ENCODE data around the gene TBC1D32.
"Not testable (repeated sequence)": the region's sequence is repeated elsewhere in the genome, so short reads cannot be mapped to it uniquely, and the experiment has no call there.

TBC1D32 gene, protein sequence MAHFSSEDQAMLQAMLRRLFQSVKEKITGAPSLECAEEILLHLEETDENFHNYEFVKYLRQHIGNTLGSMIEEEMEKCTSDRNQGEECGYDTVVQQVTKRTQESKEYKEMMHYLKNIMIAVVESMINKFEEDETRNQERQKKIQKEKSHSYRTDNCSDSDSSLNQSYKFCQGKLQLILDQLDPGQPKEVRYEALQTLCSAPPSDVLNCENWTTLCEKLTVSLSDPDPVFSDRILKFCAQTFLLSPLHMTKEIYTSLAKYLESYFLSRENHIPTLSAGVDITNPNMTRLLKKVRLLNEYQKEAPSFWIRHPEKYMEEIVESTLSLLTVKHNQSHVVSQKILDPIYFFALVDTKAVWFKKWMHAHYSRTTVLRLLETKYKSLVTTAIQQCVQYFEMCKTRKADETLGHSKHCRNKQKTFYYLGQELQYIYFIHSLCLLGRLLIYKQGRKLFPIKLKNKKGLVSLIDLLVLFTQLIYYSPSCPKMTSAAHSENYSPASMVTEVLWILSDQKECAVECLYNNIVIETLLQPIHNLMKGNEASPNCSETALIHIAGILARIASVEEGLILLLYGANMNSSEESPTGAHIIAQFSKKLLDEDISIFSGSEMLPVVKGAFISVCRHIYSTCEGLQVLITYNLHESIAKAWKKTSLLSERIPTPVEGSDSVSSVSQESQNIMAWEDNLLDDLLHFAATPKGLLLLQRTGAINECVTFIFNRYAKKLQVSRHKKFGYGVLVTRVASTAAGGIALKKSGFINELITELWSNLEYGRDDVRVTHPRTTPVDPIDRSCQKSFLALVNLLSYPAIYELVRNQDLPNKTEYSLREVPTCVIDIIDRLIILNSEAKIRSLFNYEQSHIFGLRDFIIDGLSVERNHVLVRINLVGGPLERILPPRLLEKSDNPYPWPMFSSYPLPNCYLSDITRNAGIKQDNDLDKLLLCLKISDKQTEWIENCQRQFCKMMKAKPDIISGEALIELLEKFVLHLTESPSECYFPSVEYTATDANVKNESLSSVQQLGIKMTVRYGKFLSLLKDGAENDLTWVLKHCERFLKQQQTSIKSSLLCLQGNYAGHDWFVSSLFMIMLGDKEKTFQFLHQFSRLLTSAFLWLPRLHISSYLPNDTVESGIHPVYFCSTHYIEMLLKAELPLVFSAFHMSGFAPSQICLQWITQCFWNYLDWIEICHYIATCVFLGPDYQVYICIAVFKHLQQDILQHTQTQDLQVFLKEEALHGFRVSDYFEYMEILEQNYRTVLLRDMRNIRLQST

DNA sequence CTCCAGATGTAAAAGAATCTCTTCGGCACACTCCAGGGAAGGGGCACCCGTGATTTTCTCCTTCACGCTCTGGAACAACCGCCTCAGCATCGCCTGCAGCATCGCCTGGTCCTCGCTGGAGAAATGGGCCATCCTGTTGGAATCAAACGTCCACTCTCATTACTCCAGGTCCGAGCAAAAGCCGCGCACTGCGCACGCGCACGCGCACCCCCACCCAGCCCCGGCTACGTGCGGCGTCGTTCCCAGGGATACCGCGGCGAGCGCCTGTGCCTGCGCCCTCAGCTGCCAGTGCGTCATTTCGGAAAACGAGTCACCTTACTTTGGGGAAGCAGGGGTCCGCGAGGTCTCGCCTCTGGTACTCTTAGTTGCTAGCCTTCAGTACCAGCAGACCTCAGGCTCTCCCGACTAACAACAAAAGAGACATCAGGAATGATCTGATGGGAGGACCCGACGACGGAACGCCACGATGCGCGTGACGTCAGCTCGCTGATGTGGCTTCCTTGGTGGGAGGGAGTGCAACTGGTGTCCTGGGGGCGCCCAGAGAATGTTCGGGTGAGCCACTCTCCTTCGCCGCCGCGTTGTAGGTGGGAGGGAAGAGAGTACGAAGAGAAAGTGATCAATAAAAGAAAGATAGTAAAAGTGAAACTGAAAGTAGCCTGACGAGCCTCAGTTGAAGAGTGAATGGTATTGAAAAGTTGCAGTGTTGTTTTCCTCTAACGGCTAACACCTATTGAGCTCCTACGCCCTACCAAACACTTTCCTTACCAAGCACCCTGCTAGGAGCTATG, at the start of gene TBC1D32:
TSS of gene TBC1D32 (minus strand) at position 182 of the 788 bp plus-strand sequence. CDS start at position 132, 50 bp downstream.
- DNase-seq: peak; percentile 71 to 98 (median 92)

DNA sequence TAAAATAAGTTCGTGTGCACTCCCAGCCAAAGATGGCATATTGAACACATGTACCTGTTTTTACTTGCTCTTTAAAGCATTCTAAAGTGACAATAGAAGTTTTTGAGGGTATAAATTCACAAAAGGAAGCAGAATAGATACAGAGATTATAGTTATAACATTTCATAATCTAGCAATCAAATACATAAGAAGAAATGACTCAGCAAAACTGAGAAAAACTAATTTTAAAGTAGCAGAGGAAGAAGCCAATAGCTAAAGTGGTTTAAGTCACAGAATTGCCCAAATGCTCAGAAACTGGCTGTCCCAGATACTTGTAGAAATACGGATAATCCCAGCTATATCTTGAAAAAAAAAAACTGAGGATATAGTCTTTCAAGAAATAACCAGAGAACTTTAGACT, 49.2 kb upstream of the TBC1D32 start:
- no peak for DNase-seq

GRCh38 chr6:121382467-121383121, 48.3 kb upstream of the TBC1D32 start:
- DNase-seq: no peak

GRCh38 chr6:121376411-121376810, 42.1 kb upstream of the TBC1D32 start:
- DNase-seq: no peak

DNA sequence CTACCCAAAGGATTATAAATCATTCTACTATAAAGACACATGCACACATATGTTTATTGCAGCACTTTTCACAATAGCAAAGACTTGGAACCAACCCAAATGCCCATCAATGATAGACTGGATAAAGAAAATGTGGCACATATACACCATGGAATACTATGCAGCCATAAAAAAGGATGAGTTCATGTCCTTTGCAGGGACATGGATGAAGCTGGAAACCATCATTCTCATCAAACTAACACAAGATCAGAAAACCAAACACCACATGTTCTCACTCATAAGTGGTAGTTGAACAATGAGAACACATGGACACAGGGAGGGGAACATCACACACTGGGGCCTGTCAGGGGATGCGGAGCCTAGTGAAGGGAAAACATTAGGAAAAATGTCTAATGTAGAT, 39.9 kb upstream of the TBC1D32 start:
- DNase-seq: not testable (repeated sequence)

DNA sequence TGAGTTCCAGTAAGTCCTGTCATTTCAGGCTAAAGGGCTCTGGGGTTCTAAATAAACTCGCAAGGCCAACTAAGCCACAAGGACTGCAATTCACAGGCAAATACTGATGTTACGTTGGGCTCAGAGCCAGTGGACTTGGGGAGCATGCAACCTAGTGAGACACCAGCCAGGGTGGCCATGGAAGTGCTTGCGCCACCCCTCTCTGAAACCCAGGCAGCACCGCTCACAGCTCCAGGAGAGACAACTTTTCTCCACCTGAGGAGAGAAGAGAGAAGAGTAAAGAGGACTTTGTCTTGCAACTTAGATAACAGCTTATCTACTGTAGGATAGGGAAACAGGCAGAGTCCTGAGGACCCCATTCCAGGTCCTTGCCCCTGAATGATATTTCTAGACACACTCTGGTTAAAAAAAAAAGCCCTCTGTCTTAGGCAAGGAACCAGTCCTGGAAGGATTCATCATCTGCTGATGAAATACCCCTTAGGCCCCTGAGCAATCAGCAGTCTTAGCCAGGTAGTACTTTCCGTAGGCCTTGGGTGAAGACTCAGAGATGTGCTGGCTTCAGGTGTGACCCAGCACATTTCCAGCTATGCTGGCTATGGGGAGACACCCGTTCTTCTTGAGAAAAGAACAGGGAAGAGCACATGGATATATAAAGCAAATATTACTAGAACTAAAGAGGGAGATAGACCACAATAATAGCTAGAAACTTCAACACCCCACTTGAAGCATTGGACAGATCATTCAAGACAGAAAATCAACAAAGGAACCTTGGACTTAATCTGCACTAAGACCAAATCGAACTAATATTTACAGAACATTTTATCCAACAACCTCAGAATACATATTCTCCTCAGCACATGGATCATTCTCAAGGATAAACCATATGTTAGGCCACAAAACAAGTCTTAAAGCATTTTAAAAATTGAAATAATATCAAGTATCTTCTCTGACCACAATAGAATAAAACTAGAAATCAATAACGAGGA, 31.5 kb upstream of the TBC1D32 start:
- no peak for DNase-seq

- DNase-seq: no peak
These were observed 22.3 kb upstream of the TBC1D32 start for GRCh38 chr6:121356575-121356974.

DNA sequence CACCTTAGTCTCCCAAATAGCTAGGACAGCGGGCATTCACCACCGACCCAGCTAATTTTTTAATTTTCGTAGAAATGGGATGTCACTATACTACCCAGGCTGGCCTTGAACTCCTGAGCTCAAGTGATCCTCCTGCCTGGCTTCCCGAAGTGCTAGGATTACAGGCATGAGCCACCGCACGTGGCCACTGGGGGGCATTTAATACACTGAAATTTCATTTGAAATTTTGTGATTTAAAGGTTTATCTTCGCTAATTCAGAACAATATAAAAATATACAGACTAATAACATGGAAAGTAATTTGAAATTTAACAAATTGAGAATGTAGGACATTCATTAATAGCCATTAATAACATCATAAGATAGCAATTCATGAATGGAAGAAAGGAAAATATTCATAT, 20.5 kb upstream of the TBC1D32 start:
- no peak for DNase-seq

DNA sequence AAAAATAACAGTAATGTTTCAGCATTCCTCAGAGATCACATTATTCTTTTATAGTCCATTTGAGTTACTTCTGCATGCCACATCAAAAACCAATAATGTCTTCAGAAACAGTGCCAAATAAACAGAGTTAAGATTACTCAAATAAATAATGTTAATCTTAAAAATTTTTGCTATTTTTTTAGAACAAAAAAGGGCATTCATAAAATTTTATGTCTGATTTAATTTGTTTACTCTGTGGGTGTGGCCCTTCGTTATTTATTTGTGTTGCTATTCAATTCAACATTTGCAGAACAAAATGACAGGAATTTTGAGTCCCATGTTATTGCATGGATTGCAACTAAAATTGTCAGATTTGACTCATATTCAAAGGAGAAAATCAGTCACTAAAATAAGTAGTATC, 18.7 kb upstream of the TBC1D32 start:
- DNase-seq: no peak

DNA sequence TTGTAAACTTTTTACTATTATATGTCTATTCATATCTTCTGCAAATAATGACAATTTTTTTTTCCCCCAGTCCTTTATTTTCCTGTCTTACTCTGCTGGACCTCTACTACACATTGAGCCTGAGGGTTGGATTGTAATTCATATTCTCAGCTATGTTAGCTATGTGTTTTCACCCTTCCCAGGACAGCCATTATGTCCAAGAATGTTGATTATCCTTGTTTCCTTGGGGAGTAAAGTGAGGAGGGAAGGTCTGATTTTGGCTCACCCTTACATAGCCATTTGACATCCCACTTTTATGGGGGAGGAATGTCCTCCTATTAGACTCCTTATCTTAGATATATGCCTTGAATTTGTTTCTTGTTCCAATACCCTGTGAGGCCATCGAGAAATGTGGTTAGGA, 17.6 kb upstream of the TBC1D32 start:
- no peak for DNase-seq

DNA sequence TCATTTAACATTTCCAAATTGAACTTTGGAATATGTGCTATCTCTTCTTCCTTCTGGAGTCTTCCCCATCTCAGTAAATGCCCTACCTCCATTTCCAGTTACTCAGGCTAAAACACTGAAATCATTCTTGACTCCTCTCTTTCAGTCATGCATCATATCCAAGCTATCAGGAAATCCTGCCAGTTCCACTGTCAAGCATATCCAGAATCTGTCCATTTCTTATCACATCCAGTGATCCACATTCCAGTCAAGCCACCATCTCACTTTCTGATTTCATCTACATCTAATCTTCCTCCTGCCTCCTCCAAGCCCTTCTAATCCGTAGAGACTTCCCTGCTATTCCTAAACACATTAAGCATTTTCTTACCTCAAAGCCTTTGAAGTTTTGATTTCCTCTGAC, 15.3 kb upstream of the TBC1D32 start:
- no peak for DNase-seq

DNA sequence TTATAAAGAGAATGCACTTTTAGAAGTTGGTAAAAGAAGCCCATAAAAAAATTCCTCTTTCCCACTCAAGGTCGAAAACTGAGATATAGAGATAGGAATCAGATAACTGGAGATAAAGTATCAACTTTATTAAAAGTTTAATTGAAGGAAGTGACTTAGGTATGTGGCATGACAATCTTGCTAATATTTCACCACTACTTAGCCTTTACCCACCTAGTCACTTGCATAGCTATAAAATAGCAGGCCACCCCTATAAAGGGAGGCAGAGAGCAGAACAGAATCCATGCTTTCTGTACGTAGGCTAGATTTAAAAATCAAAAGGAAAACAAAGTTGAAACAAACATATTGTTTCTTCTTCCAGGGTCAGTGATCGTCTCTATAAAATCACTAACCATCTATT, 13.2 kb upstream of the TBC1D32 start:
- no peak for DNase-seq

GRCh38 chr6:121344539-121344938, 10.3 kb upstream of the TBC1D32 start:
- DNase-seq: no peak

DNA sequence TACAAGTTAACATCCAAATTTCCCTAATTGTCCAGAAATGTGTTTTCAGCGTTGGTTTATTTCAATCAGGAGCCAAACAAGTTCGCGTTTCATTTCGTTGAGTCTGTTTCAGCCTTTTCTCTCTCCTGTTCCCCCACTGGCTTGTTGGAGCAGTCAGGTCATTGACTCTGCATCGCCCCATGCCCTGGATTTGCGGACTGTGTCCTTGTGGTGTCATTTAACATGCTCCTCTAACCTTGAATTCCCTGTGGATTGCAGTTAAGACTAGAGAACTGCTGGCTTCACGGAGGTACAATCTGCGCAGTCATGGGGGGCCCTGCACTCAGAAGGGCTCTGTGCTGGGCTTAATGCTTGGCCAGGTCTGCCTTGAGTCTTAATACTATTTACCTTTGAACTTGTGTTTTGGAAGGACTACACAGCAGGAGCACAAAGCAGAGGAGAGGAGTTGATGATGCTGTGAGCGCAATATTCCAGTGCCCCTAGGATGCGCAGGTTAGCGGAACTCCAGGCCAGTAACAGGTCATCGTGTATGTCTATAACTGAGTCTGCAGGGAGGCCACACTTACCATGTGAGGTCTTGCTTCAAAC, 5.5 kb upstream of the TBC1D32 start:
- no peak for DNase-seq

- DNase-seq: no peak
These were observed 4.7 kb upstream of the TBC1D32 start for GRCh38 chr6:121338956-121339355.

DNA sequence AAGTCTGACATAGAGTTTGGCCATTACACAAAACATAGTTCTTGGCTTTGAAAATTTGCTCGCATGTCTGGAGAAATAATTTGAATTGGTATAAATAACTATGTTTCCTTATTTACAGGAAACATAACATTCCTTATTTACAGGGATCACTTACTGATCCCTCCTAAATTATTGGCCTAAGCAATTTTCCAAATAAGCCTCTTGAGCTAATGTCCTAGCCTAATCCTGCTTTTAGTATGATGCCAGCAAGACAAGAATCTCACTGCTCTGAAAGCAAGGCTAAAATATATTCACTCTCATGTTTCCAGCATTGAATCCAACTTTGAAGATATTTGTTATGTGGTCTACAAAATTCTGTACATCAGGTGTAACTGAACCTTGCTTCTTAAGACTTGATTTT, 4.1 kb upstream of the TBC1D32 start:
- DNase-seq: no peak

GRCh38 chr6:121335087-121336008, 1.1 kb upstream of the TBC1D32 start:
- DNase-seq: peak in 1 of 58 donors; percentile 37
